ENCODE results near the gene TRIO.

DNA sequence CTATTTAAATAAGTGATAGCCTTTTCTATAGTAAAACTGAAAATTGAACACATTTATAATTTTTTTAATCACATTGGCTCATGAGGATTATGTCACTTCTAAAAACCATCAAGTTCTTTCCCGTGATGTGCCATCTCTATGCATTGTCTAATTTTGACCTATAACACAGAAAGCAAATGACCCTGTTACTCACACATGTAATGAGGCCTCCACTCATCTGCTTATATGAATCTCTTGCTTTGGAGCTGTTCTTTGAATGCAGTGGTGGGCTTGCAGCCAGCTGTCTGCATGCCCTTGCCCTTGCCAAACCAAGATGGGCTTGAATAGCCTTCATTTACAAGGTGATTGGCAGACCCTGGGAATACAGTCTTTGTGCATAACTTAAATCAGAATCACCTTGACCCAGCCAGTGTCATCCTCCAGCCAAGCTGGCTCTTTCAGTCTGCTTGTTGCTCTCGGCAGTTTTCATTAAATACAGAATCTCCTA is 163.2 kb downstream of the TRIO start:
- TF ChIP-seq CTCF (IDR thresholded peaks at IDR 0.05; ENCODE audit: low read depth, low read length, poor library complexity, severe bottlenecking) (no peak), EZH2phosphoT487 (IDR thresholded peaks at IDR 0.05; ENCODE audit: borderline replicate concordance, low read length) (no peak)
